NCI-H146 treated with DMSO at 0.1 percent for 48 hours (cell line): ENCODE measurements around the gene DEPDC7.
A peak's percentile ranks its signal among the peaks of the same experiment; 100 is the strongest.
"Not testable (repeated sequence)": the region's sequence is repeated elsewhere in the genome, so short reads cannot be mapped to it uniquely, and the experiment has no call there.

ENCODE experiments used
- DNase-seq: peaks from one replicate; lab custom pipeline; 2025; ENCODE audit not compliant: unreplicated experiment; lab: John Stamatoyannopoulos, UW

DEPDC7 gene

GRCh38 chr11:33021937-33022336 lies 6.3 kb downstream of the DEPDC7 start:
- no peak for DNase-seq

GRCh38 chr11:33025339-33025722 lies 9.7 kb downstream of the DEPDC7 start:
- no peak for DNase-seq

- DNase-seq, result no peak
These were observed 11.6 kb downstream of the DEPDC7 start for GRCh38 chr11:33027233-33027632.

GRCh38 chr11:33027846-33028536 lies 12.3 kb downstream of the DEPDC7 start:
- no peak for DNase-seq

GRCh38 chr11:33028537-33028914 lies 12.8 kb downstream of the DEPDC7 start:
- DNase-seq, result no peak

- not testable (repeated sequence) for DNase-seq
These were observed 13.5 kb downstream of the DEPDC7 start for GRCh38 chr11:33029218-33029617.

GRCh38 chr11:33033493-33033892 lies 17.8 kb downstream of the DEPDC7 start:
- no peak for DNase-seq

GRCh38 chr11:33035011-33035410 lies 19.3 kb downstream of the DEPDC7 start:
- DNase-seq, result no peak

- DNase-seq, result peak; percentile 97
These were observed 23.8 kb downstream of the DEPDC7 start, which contains the start of gene TCP11L1 for GRCh38 chr11:33039274-33040032. TCP11L1 (plus strand) TSS chr11:33039572; CDS start chr11:33043774, 4,202 bp downstream.

GRCh38 chr11:33040033-33040861 lies 24.6 kb downstream of the DEPDC7 start:
- DNase-seq, result peak; percentile 47

GRCh38 chr11:33040862-33041453 lies 25.3 kb downstream of the DEPDC7 start:
- no peak for DNase-seq

- no peak for DNase-seq
These were observed 27.6 kb downstream of the DEPDC7 start for GRCh38 chr11:33043221-33043830.

- DNase-seq, result no peak
These were observed 28.6 kb downstream of the DEPDC7 start for GRCh38 chr11:33044285-33044756.

GRCh38 chr11:33045551-33046255 lies 30.0 kb downstream of the DEPDC7 start:
- no peak for DNase-seq

- DNase-seq, result not testable (repeated sequence)
These were observed 33.0 kb downstream of the DEPDC7 start for GRCh38 chr11:33048701-33049100.

GRCh38 chr11:33049565-33050408 lies 34.1 kb downstream of the DEPDC7 start:
- not testable (repeated sequence) for DNase-seq

- no peak for DNase-seq
These were observed 36.6 kb downstream of the DEPDC7 start for GRCh38 chr11:33052231-33052630.

- no peak for DNase-seq
These were observed 39.7 kb downstream of the DEPDC7 start for GRCh38 chr11:33055375-33055774.

- no peak for DNase-seq
These were observed 41.6 kb downstream of the DEPDC7 start for GRCh38 chr11:33057284-33057683.
